ENCODE measurements around the gene SERINC3.

Gene SERINC3

GRCh38 chr20:44536175-44536574 lies 14.3 kb upstream of the SERINC3 start:
- H3K4me3 ChIP-seq (replicated peaks in 1 of 2; ENCODE audit: low read depth in 2 of 2, low read length in 2 of 2): no peak overlapping the region
- TF ChIP-seq CTCF (IDR thresholded peaks at IDR 0.05; ENCODE audit: low read depth, low read length): no peak
- DNase-seq (ENCODE audit: low read depth in 2 of 2): no peak

- no peak for TF ChIP-seq CTCF (IDR thresholded peaks at IDR 0.05; ENCODE audit: low read depth, low read length)
- no peak overlapping the region for H3K4me3 ChIP-seq (replicated peaks in 1 of 2; ENCODE audit: low read depth in 2 of 2, low read length in 2 of 2)
- no peak for DNase-seq (ENCODE audit: low read depth in 2 of 2)
Measured at GRCh38 chr20:44533928-44534327, 12.1 kb upstream of the SERINC3 start.

- DNase-seq (ENCODE audit: low read depth in 2 of 2): peak in 1 of 2 donors; percentile 42
- TF ChIP-seq CTCF (IDR thresholded peaks at IDR 0.05; ENCODE audit: low read depth, low read length): no peak
- H3K4me3 ChIP-seq (replicated peaks in 1 of 2; ENCODE audit: low read depth in 2 of 2, low read length in 2 of 2): no peak overlapping the region
Measured at GRCh38 chr20:44532981-44533331, 11.1 kb upstream of the SERINC3 start.

GRCh38 chr20:44532259-44532980 lies 10.6 kb upstream of the SERINC3 start:
- H3K4me3 ChIP-seq (replicated peaks in 1 of 2; ENCODE audit: low read depth in 2 of 2, low read length in 2 of 2): peak overlapping the region; percentile 60 to 70
- peak in 1 of 2 donors; percentile 16 for DNase-seq (ENCODE audit: low read depth in 2 of 2)
- TF ChIP-seq CTCF (IDR thresholded peaks at IDR 0.05; ENCODE audit: low read depth, low read length): no peak

GRCh38 chr20:44528309-44528708 lies 6.4 kb upstream of the SERINC3 start:
- H3K4me3 ChIP-seq (replicated peaks in 1 of 2; ENCODE audit: low read depth in 2 of 2, low read length in 2 of 2): no peak overlapping the region
- DNase-seq (ENCODE audit: low read depth in 2 of 2): no peak

GRCh38 chr20:44527716-44528199 lies 5.9 kb upstream of the SERINC3 start:
- no peak for DNase-seq (ENCODE audit: low read depth in 2 of 2)
- no peak for TF ChIP-seq CTCF (IDR thresholded peaks at IDR 0.05; ENCODE audit: low read depth, low read length)
- H3K4me3 ChIP-seq (replicated peaks in 1 of 2; ENCODE audit: low read depth in 2 of 2, low read length in 2 of 2): no peak overlapping the region

More at GRCh38 chr20:44528309-44528708, 6.4 kb upstream of the SERINC3 start:
- no peak for TF ChIP-seq CTCF (IDR thresholded peaks at IDR 0.05; ENCODE audit: low read depth, low read length)

- TF ChIP-seq CTCF (IDR thresholded peaks at IDR 0.05; ENCODE audit: low read depth, low read length): no peak
- DNase-seq (ENCODE audit: low read depth in 2 of 2): peak; percentile 56 to 79
- H3K4me3 ChIP-seq (replicated peaks in 1 of 2; ENCODE audit: low read depth in 2 of 2, low read length in 2 of 2): no peak overlapping the region
Measured at GRCh38 chr20:44526129-44526528, 4.3 kb upstream of the SERINC3 start.

All from cardiac fibroblast (primary cell).